SH-SY5Y (cell line): ENCODE results near the gene FABP6.

ENCODE experiments used
- GATA2 ChIP-seq: IDR thresholded peaks from 2 replicates; pipeline ENCODE4 v1.6.1; 2011; ENCODE audit warnings: mild to moderate bottlenecking, low read depth, low read length
- GATA3 ChIP-seq: IDR thresholded peaks from 2 replicates; pipeline ENCODE4 v1.6.1; 2011; ENCODE audit warnings: low read depth, mild to moderate bottlenecking, low read length, moderate library complexity

FABP6 gene

DNA sequence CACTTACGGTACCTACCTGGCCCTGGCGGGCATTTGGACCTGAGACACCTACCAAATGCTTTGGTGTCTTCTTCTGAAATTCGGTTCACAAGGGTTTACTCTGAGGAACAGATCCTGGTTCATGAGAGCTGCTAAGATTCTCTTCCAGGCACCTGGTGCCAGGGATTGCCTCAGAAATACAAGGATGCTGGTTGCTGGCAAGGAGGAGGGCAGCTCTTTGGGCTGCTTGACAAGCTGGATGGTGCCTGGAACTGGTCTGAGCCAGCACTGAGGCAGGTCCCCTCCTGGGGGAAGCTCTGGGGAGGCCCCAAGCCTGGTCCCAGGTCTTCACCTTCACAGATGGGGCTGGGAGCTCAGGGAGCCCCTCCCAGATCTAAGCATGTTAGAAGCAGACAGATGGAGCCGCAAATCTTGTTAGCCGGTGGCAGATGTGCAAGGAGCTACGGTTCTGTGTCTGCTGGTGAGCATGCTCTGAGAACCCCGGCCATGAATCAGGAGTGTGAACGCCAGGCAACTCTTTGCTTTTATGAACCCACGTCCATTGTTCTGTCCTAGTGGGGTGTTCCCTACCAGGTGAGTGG lies 16.3 kb downstream of the FABP6 start:
- TF ChIP-seq GATA2 (no peak), GATA3 (no peak)

DNA sequence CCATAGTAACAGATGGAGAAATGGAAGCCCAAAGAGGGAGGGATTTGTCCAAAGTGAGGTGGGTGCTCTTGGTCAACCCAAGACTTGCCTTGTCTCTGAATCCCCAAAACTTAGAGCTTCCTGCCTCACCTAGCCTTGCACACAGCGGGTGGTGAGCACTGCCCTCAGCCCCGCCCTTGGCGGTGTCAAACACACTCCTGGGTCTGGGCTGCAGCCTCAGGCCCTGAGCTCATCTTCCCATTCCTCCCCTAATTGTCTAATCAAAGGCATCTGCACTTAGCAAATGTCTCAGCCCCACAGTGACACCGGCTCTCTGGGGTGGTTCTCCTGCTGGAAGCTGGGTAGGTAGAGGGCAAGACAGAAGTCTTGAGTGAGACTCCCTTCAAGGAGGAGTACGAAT lies 20.9 kb downstream of the FABP6 start:
- TF ChIP-seq GATA2 (no peak), GATA3 (no peak)

GRCh38 chr5:160250826-160251225 lies 21.5 kb downstream of the FABP6 start:
- TF ChIP-seq GATA2 (no peak), GATA3 (no peak)

- TF ChIP-seq GATA3, result no peak
- no peak for TF ChIP-seq GATA2
Observed at GRCh38 chr5:160251406-160252155, 22.3 kb downstream of the FABP6 start.

DNA sequence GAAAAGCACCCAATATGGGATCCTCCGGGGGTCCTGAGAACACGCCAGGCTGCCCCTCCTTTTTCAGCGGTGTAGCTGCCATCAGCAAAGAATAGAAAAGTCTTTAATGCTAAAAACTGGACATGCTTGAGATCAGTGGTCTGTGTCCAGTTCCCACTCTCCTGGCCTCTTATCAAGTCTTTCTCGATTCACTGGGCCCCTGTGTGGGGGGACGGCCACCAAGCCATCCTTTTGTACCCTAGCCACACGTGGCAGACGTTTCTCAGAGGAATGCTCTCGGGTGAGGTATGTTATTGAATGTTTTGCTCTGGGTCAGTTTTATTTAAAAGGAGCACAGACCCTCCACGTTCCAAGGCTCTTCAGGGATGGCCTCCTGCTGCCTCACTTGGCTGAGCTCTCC lies 23.6 kb downstream of the FABP6 start:
- TF ChIP-seq GATA2 (no peak), GATA3 (no peak)

GRCh38 chr5:160253441-160253840 lies 24.1 kb downstream of the FABP6 start:
- TF ChIP-seq GATA2, result no peak
- no peak for TF ChIP-seq GATA3

- TF ChIP-seq GATA2, result no peak
- TF ChIP-seq GATA3, result no peak
Observed at GRCh38 chr5:160254706-160255105, 25.4 kb downstream of the FABP6 start.

GRCh38 chr5:160259341-160259740 lies 30.0 kb downstream of the FABP6 start:
- TF ChIP-seq GATA2 (no peak), GATA3 (no peak)

DNA sequence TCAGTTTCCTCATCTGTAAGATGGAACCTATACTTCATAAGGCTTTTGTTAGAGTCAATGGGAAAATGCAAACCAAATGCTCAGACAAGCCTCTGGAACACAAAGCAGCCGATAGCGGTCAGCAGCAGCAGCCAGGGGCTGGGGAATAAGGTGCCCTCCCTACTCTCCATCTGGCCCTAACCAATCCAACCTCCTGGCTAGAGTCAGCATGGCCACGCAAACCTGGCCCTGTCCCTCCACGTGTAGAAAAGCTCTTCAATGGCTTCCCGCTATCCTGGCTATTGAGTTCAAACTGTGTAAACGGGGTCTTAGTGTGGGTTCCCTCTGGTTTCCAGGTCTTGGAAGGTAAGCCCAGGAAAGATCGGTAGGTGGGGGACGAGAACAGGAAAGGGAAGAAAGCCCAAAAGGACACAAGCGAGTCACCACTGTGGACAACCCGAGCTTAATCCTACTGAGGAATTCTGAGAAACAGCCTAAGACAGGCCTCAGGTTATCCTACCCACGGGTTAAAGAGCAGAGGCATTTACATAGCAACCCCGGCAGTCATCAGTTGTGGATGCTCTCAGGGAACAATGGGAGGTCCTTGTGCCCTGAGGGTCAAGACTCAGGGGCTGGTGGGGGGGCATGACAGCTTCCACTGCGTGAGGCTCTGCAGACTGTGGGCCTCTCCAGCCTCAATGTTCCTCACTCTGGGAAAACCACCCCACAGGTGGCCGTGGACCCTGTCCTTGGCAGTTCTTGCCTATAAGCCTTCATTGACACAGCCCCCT lies 30.9 kb downstream of the FABP6 start:
- TF ChIP-seq GATA2 (no peak), GATA3 (no peak)

DNA sequence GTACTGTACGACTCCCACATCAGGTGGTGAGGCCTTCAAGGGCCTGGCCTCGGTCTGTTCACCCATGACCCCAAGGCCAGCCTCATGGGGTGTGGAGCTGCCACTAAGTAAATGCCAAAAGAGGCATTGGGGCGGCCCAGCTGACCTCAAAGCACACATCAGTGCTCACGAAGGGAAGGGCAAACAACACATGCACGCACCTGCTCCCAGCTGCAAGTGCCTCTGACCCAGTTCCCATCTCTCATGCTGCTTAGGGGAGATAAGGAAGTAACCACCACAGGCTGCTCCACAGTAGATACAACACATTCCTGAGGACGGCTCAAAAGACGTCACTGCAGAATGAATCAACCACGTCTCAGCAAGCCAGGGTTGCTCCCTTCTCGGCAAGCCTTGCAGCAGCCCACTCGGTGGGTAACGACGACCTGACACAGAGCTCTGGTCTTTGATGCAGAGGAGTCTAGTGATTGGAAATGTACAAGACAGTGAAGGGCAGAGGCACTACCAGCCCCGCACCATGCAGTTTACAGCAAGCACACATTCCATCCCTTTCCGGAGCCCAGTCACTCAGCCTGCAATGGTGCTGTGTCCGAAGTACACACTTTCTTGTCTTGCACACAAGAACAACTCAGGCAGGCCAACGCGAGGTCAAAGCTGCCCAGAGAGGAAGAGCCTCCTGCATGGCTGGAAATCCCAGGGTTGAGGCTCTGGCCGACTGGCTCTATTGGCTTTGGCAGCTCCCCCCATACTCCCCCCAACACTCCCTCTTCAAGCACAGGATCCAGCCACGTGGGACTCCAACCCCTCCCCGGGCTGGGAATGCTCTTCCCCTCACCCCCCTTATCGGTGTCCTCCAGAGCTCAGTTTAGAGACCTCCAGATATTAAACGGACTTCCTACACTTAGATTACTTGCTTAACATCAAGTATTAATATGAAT lies 31.8 kb downstream of the FABP6 start:
- TF ChIP-seq GATA3 (no peak), GATA2 (no peak)

DNA sequence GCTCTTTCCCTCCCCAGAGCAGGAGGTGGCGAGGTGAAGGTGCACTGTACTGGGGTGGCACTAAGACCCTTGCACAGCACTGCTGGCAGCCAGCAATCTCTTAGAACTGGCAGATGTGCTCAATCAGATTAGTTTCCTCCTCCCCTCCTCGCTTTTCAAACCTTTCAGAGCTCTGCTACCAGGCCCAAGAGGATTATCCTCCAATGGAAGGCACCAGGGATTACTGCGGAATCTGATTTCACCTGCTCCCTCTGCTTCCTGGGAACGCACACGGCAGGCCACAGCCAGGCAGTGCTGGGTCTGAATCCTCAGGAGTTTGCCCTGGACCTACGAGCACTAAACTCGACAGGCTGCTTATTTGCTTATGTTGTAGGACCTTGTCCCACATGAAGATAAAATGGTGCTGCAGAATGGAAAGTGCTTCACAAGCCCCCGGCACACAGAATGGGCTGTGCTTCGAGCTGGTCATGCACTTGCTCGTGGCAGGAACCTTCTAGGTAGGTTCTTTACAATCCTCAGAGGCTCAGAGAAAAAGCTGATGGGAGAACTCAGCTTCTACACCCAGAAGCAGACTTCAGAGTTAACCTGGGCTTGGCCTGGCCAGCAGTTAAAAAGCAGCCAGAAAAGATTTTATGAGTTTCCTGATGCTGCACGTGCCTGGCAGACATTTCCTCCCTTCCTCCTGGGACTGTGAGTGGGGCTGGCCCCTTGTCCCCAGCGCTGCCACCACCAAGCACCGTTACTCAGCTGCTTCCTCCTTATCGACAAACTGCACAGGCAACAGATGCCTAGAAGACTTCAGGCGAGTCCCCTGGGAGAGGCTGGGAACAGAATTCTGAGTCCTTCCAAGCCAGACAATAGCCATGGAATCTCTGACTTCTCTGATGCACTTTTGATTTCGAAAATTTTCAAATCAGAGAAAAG lies 33.1 kb downstream of the FABP6 start:
- TF ChIP-seq GATA3 (no peak), GATA2 (peak; percentile 72)

DNA sequence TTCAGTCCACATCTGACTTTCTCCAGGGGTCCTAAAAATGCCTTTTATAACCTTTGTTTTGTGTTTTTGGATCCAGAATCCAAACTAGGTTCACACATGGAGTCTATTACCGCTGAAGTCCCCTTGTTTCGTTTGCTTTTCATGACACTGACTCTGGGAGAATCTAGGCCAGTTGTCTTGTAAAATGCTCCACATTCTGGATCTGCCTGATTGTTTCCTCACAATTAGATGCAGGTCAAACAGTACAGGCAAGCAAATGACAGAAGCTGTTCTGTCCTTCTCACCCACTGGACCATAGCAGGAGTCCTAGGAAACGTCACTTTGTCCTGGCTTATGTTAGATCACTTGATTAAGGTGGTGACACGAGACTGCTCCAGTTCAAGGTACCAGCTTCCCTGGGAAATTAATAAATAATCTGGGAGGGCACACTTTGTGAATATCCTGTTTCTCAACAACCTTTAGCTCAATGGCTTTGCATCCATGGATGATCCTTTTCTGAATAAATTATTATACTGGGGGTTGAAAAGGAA lies 34.1 kb downstream of the FABP6 start:
- TF ChIP-seq GATA2 (peak; percentile 52), GATA3 (no peak)
